Sigmoid colon (tissue), 7 donors: ENCODE results near the gene FXYD1. TPM values are rescaled to one million over a fixed set of nuclear protein-coding genes. Genes with fewer than 3 reads are reported as not detected.

Experiments used
- DNase-seq: peaks from one replicate; pipeline ENCODE4 v3.0.0-alpha.2; 2019
- H3K27ac ChIP-seq, 4 donors: fragments of 200-600 bp; sonication (generic); one replicate each; pipeline ENCODE4 v1.5.1; 2016 to 2019; ENCODE audit warnings: mild to moderate bottlenecking in 1 of 4
- H3K27me3 ChIP-seq, 3 donors: fragments of 200-600 bp; sonication (generic); one replicate each; pipeline ENCODE4 v1.5.1; 2019; ENCODE audit warnings: mild to moderate bottlenecking in 1 of 3
- H3K36me3 ChIP-seq, 4 donors: fragments of 200-600 bp; sonication (generic); one replicate each; pipeline ENCODE4 v1.5.1; 2016 to 2019
- H3K4me1 ChIP-seq, 4 donors: fragments of 200-600 bp; sonication (generic); one replicate each; pipeline ENCODE4 v1.5.1; 2017 to 2019
- H3K4me3 ChIP-seq, 4 donors: fragments of 200-600 bp; sonication (generic); one replicate each; pipeline ENCODE4 v1.5.1; 2017 to 2019; ENCODE audit warnings: mild to moderate bottlenecking in 2 of 4, moderate library complexity in 1 of 4
- H3K9me3 ChIP-seq, 4 donors: fragments of 200-600 bp in 3 of 4; sonication (generic) in 3 of 4; one replicate each; pipeline versions ENCODE4 v1.5.1 to v1.6.1; 2013 to 2019
- EP300 ChIP-seq, 4 donors: sonication (generic); formaldehyde crosslinking; IDR thresholded peaks; one replicate each; pipeline ENCODE4 v1.6.1; 2017; ENCODE audit warnings: antibody characterized with exemption in 4 of 4
- POLR2A ChIP-seq, 2 donors: fragments of 450-650 bp; IDR thresholded peaks; one replicate each; pipeline ENCODE4 v1.6.1; 2016; ENCODE audit warnings: antibody characterized with exemption in 2 of 2, mild to moderate bottlenecking in 2 of 2, moderate library complexity in 2 of 2
- POLR2AphosphoS5 ChIP-seq, 4 donors: sonication (generic); formaldehyde crosslinking; IDR thresholded peaks; one replicate each; pipeline ENCODE4 v1.6.1; 2017; ENCODE audit warnings: antibody characterized with exemption in 4 of 4
- WGBS, 2 donors: extraction: QIAGEN DNeasy Blood & Tissue Kit; methylation state at CpG; one replicate each; pipeline ENCODE4 v1.1.7; 2013; 5-methylcytosine and 5-hydroxymethylcytosine counted together
- intact Hi-C: fragments of 100-400 bp; cut with DNase I; formaldehyde crosslinking; loops from one replicate; pipeline ENCODE4 v1.15.1; 2023
- polyA plus RNA-seq, 3 donors: library from polyadenylated mRNA; stranded (reverse); fragments of 200-250 nt; gene quantifications; one replicate each; pipeline ENCODE4 v1.2.3, GENCODE V29; 2013
- total RNA-seq, 4 donors: library from RNA; depleted of rRNA; stranded (reverse); fragments of >200 nt; gene quantifications; one replicate each; pipeline ENCODE4 v1.1.0, GENCODE V29; 2016
- TF ChIP-seq, protein P1 (sequence below), 4 experiments: fragments of 450-650 bp in 3 of 4; fragments of 200-600 bp in 1 of 4; IDR thresholded peaks; one replicate each; pipeline ENCODE4 v1.5.1; 2016 to 2019; ENCODE audit warnings: antibody characterized with exemption in 4 of 4, mild to moderate bottlenecking in 3 of 4, moderate library complexity in 2 of 4
- donor health status: healthy with polysubstance abuse.
- donor health status: Bipolar disorder and iron deficiency.
- donor health status: healthy.

The FXYD1 gene
- total and polyA plus RNA-seq, 7 donors, result 6.0 to 107 (median 43.6) TPM

DNA sequence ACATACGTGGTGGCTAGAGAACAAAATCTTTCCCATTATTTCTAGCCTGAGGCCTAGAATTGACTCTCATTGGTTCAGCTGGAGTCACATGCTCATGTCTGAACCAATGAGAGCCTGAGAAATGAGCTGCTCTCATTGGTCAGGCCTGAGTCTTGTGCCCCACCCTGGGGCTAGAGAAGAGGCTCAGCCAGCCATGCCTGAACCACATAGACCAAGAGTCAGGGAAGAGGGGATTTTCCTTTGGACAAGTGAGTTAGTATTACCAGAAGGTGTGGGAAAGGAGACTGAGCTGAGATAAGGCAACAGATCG, 22.8 kb downstream of the FXYD1 start:
- Histone ChIP-seq H3K4me3 (no peak overlapping the region), H3K4me1 (no peaks in the 10 kb centered on the region), H3K27ac (no peak overlapping the region), H3K36me3 (peaks cover 0 to 36% (median 9%) of the 10 kb centered on the region in 4 donors), H3K9me3 (peaks cover 6 to 12% (median 11%) of the 10 kb centered on the region in 4 donors), H3K27me3 (peaks cover 5 to 16% (median 6%) of the 10 kb centered on the region in 3 donors)
- DNase-seq, result no peak
- WGBS, 2 donors, result 98% methylated on average over 2 of the region's 2 CpGs
- TF ChIP-seq POLR2AphosphoS5 (IDR thresholded peaks at IDR 0.05), result no peak
- TF ChIP-seq POLR2A (IDR thresholded peaks at IDR 0.05), result no peak
- no peak for TF ChIP-seq EP300 (IDR thresholded peaks at IDR 0.05)
- TF ChIP-seq, protein P1, sequence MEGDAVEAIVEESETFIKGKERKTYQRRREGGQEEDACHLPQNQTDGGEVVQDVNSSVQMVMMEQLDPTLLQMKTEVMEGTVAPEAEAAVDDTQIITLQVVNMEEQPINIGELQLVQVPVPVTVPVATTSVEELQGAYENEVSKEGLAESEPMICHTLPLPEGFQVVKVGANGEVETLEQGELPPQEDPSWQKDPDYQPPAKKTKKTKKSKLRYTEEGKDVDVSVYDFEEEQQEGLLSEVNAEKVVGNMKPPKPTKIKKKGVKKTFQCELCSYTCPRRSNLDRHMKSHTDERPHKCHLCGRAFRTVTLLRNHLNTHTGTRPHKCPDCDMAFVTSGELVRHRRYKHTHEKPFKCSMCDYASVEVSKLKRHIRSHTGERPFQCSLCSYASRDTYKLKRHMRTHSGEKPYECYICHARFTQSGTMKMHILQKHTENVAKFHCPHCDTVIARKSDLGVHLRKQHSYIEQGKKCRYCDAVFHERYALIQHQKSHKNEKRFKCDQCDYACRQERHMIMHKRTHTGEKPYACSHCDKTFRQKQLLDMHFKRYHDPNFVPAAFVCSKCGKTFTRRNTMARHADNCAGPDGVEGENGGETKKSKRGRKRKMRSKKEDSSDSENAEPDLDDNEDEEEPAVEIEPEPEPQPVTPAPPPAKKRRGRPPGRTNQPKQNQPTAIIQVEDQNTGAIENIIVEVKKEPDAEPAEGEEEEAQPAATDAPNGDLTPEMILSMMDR (IDR thresholded peaks at IDR 0.05), result no peak
- intact Hi-C loops, result no loop called here

DNA sequence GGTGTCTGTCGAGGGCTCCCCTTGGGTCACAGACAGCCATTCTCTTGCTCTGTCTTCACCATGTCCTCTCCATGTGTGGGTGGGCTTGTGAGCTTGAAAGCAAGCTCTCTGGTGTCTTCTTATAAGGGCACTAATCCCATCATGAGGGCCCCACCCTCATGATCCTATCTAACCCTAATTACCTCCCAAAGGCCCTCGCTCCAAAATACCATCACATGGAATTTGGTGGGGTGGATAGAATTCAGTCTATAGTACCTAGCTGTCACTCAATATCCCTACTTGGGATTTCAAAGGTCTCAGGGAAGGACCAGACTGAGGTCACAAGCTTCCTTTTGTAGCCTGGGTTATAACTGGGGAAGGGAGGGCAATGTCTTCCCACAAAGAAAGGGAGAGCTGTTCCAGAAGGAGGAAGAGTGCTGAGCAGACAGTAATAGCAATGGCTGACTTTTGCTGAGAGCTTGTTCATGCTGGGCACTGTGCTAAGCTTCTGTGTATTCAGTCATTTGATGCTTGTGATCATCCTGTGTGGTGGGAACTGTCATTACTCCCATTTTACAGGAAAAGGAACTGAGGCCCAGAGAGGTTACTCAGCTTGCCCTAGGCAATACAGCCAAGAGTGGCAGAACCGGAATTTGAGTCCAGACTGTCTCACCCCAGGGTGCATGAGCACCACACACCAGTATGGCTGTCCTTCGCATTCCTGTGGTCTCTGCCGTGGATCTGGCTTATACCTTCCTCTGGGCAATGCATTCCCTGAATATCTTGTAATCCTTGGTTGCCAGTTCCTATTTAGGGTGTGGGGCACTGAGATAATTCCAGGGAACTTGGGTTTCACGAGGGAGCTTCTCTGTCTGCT, 24.1 kb downstream of the FXYD1 start:
- H3K36me3 ChIP-seq, result peaks cover 0 to 44% (median 10%) of the 10 kb centered on the region in 4 donors
- H3K27me3 ChIP-seq, result peaks cover 0 to 5% (median under 1%) of the 10 kb centered on the region in 3 donors
- TF ChIP-seq, protein P1 (IDR thresholded peaks at IDR 0.05), result no peak
- TF ChIP-seq EP300 (IDR thresholded peaks at IDR 0.05) (no peak), POLR2AphosphoS5 (IDR thresholded peaks at IDR 0.05) (no peak), POLR2A (IDR thresholded peaks at IDR 0.05) (no peak)
- H3K27ac ChIP-seq, result no peak overlapping the region
- 85 to 94% methylated on average over 6 of the region's 6 CpGs for WGBS, 2 donors
- H3K9me3 ChIP-seq, result peaks cover 6 to 15% (median 12%) of the 10 kb centered on the region in 4 donors
- intact Hi-C loops, result no loop called here
- H3K4me1 ChIP-seq, result no peaks in the 10 kb centered on the region
- H3K4me3 ChIP-seq, result no peak overlapping the region
- DNase-seq, result peak; percentile 27

DNA sequence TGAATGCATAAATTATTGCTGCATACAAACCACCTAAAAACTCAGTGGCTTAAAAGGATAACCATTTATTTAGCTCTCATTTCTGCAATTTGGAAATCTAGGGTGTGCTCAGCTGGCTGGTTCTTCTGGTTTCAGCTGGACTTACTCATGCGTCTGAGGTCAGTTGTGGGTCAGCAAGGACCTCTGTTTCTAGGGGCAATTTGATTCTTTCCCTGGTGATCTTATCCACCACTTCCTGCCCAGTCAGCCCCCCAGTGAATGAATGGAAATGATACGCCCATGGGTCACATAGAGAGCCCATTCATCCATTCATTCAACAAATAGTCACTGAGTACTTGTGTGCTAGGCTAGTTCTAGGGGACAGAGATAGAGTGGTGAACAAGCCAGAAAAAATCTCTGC, 25.8 kb downstream of the FXYD1 start:
- H3K27me3 ChIP-seq, result peaks cover 0 to 5% (median 0%) of the 10 kb centered on the region in 3 donors
- 48 to 95% methylated on average over 2 of the region's 2 CpGs for WGBS, 2 donors
- H3K4me1 ChIP-seq, result no peaks in the 10 kb centered on the region
- H3K27ac ChIP-seq, result no peak overlapping the region
- intact Hi-C loops, result no loop called here
- TF ChIP-seq POLR2AphosphoS5 (IDR thresholded peaks at IDR 0.05), result no peak
- TF ChIP-seq, protein P1 (IDR thresholded peaks at IDR 0.05), result no peak
- no peak for TF ChIP-seq EP300 (IDR thresholded peaks at IDR 0.05)
- no peak for TF ChIP-seq POLR2A (IDR thresholded peaks at IDR 0.05)
- H3K4me3 ChIP-seq, result no peak overlapping the region
- H3K36me3 ChIP-seq, result peaks cover 0 to 39% (median 10%) of the 10 kb centered on the region in 4 donors
- DNase-seq, result peak; percentile 10
- H3K9me3 ChIP-seq, result peaks cover 6 to 15% (median 12%) of the 10 kb centered on the region in 4 donors

DNA sequence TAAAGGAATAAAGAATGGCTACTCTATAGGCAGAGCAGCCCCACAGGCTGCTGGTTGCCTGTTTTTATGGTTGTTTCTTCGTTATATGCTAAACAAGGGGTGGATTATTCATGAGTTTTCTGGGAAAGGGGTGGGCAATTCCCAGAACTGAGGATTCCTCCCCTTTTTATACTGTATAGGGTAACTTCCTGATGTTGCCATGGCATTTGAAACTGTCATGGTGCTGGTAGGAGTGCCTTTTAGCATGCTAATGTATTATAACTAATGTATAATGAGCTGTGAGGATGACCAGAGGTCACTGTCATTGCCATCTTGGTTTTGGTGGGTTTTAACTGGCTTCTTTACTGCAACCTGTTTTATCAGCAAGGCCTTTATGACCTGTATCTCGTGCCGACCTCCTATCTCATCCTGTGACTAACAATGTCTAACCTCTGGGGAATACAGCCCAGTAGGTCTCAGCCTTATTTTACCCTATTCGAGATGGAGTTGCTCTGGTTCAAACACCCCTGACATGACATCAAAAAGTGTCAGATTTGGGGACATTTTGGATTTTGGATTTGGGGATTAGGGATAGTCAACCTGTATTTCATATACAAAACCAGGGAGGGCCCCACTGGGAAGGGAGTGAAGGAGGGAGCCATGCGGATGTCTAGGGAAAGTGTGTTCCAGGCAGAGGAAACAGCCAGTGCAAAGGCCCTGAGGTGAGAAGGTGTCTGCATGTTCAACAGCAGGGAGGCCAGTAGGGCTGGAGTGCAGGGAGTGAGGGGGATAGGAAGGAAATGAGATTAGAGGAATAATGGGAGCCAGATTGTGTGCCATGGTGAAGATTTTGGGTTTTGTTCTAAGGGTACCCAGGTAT, 26.8 kb downstream of the FXYD1 start:
- H3K36me3 ChIP-seq, result peaks cover 0 to 39% (median 10%) of the 10 kb centered on the region in 4 donors
- no peak overlapping the region for H3K27ac ChIP-seq
- intact Hi-C loops, result no loop called here
- no peaks in the 10 kb centered on the region for H3K4me1 ChIP-seq
- TF ChIP-seq, protein P1 (IDR thresholded peaks at IDR 0.05), result no peak
- TF ChIP-seq POLR2AphosphoS5 (IDR thresholded peaks at IDR 0.05) (no peak), EP300 (IDR thresholded peaks at IDR 0.05) (no peak), POLR2A (IDR thresholded peaks at IDR 0.05) (no peak)
- H3K27me3 ChIP-seq, result peaks cover 0 to under 1% (median 0%) of the 10 kb centered on the region in 3 donors
- H3K4me3 ChIP-seq, result no peak overlapping the region
- H3K9me3 ChIP-seq, result peaks cover 6 to 15% (median 12%) of the 10 kb centered on the region in 4 donors
- 57 to 79% methylated on average over 5 of the region's 5 CpGs for WGBS, 2 donors
- peak; percentile 38 for DNase-seq
